GM19035 (cell line): ENCODE data around the gene BACH1.
"Not testable (repeated sequence)": the region's sequence is repeated elsewhere in the genome, so short reads cannot be mapped to it uniquely, and the experiment has no call there.

Source experiments
- ATAC-seq: cut with Tn5 transposase; IDR thresholded peaks from one replicate; pipeline ENCODE4 v1.9.1; 2021; ENCODE audit not compliant: unreplicated experiment

BACH1 gene

GRCh38 chr21:29298348-29299045 is at the start of gene BACH1:
BACH1 (plus strand) TSS chr21:29298922; CDS start chr21:29321281, 22,359 bp downstream.
- peak; percentile 55 for ATAC-seq

GRCh38 chr21:29249289-29249688 is 49.4 kb upstream of the BACH1 start:
- not testable (repeated sequence) for ATAC-seq

DNA sequence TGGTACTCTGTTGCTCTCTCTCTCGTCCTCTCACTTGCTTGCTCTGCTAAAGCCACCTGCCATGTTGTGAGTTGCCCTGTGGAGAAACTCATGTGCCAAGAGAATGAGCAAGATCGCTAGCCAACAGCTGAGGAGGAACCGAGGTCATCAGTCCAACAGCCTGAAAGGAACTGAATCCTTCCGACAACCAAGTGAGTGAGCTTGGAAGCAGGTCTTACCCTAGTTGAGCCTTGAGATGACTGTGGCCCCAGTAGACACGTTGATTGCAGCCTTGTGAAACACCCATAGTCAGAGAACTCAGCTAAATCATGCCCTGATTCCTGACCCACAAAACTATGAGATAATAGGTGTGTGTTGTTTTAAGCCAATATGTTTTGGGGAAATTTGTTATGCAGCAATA is 48.1 kb upstream of the BACH1 start:
- no peak for ATAC-seq

DNA sequence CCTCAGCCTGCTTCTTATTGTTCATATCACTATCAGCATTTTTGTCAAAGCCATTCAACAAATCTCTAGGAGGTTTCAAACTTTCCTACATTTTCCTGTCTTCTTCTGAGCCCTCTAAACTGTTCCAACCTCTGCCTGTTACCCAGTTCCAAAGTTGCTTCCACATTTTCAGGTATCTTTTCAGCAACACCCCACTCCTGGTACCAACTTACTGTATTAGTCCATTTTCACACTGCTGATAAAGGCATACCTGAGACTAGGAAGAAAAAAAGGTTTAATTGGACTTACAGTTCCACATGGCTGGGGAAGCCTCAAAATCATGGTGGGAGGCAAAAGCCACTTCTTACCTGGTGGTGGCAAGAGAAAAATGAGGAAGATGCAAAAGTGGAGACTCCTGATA is 44.9 kb upstream of the BACH1 start:
- ATAC-seq, result not testable (repeated sequence)

- no peak for ATAC-seq
These were observed 44.2 kb upstream of the BACH1 start for GRCh38 chr21:29254550-29254949.

DNA sequence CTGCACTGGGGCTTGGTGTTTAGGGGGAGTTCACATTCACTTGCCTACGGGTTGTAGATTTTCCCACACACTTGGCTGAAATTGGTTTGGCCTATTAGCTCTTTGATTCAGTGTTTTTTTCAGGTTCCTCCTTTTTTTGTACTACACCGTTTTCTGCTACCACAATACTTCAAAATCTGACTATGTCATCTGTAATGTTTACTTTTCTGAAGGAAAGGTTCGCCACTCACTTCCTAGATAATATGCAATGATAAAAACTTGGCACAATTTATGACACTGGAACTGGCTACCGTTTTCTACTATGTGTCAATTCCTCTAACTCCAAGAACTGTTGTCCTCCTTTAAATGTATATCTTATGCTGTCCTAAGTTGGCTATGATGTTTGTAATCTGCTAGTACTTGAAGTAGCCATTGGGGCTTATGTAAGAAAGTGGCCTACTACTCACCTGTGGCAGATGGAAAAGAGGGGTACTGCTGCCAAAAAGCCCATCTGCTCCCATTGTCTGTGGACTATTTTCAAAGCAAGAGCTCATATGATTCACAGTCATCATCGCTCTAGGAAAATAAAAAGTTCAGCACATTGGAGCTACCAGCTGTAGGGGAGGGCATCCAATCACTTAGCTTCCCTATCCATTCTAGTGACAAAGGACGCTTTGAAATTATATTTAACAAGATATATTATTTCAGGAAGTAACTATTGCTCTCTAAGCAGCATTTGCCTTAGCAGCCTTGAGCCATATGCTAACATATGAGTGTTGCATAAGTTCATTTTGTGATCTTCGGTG is 42.4 kb upstream of the BACH1 start:
- no peak for ATAC-seq

- no peak for ATAC-seq
These were observed 41.0 kb upstream of the BACH1 start for GRCh38 chr21:29257701-29258100.

DNA sequence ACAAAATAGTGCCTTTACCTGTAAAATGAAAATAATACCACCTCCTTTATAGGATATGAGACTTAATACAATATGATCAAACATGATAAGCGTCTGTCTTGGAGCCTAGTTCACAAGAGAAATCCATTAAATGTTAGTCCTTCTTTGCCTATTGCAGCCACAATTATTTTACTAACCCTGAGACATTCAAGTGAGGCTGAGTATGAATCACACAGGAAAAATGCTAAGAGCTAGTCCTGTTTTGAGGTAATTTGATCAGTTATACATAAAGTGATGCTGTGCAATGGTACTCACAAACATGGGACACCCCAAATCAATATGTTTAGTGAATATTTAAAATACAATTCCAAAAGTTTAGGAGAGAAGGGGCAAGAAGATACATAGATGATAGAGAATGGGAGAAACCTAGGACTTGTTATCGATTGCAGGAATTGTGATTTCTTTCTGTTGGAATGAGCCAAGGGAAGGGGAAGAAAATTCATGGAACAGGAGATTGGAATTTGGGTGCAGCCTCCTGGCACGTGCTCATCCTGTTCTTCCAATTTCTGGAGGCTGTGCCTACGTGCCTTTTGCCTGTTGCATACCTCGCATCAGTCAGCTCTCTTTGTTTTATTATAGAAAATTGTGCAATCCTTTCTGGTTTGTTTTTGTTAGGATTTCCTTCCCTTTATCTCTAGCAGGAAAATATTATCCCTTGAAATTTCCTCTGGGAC is 39.9 kb upstream of the BACH1 start:
- ATAC-seq, result no peak

DNA sequence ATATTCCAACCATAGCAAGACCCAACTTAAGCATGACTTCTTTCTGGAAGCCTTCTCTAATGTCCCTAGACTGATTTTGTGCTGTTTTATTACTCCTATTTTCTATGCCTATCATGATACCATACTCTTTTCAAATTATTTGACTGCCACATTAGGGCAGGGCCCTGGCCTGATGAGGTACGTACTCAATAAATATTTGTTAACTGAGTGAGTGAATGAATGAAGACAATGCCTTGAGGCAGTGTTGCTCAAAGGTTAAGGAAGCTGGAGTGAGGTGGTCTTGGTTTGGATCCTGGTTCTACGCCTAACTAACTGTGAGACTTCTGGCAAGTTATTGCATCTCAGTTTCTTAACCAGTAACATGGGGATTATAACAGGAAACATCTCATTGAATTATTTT is 38.3 kb upstream of the BACH1 start:
- ATAC-seq, result no peak

- ATAC-seq, result no peak
These were observed 36.9 kb upstream of the BACH1 start for GRCh38 chr21:29261555-29262540.

- no peak for ATAC-seq
These were observed 34.0 kb upstream of the BACH1 start for GRCh38 chr21:29264721-29265120.

DNA sequence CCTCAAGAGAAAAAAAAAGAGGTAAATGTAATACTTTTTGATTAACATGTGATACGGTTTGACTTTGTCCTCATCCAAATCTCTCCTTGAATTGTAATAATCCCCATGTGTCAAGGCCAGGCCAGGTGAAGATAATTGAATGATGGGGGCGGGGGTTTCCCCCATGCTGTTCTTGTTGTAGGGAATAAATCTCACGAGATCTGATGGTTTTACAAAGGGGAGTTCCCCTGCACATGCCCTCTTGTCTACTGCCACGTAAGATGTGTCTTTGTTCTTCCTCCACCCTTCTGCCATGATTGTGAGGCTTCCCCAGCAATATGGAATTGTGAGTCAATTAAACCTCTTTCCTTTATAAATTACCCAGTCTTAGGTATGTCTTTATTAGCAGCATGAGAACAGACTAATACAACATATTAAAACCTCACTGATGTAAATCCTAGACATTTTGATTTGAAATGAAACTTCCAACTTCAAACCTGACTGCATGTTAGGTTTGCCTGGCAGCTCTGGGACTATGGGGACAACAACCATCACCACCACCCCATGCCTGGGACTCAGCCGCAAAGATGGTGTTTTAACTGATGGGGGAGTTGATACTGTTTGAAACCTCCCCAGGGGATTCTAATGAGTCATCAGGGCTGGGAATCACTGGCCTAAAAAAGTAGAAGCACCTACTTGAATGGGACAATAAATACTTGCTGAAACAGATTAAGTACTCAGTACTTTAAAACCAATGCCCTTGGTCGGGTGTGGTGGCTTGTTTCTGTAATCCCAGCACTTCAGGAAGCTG is 32.8 kb upstream of the BACH1 start:
- ATAC-seq, result peak; percentile 61

DNA sequence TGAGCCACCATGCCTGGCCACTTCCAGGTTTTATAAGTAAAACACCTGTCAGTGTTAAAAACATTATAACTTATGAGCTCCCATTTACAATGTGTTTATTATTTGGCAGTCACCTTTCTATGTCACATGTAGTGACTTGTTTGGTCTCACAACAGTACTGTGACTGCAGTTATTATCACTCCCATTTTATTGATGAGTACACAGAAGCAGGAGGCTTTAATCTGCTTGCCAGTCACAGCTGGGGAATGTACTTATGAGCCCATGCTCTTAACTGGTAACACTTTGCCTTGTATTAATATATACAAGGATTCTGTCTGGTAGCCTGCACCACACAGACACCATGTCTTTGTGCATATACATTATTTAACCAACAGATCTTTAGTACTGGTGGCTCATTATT is 31.1 kb upstream of the BACH1 start:
- ATAC-seq, result no peak

DNA sequence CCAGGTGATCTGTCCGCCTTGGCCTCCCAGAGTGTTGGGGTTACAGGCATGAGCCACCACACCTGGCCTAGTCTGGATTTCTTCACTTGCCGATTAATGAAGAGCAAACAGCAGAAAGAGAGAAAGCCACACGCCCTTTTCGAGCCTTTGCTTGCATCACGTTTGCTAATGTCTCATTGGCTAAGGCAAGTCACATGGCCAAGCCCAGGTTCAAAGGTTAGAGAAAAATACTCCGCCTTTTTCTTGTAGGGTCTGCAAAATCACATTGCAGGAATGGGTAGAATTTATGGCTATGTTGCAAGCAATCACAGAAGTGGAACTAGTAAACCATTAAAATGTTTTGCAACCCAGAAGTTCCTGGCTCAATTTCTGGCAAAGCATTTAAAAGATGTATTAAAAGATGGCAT is 26.8 kb upstream of the BACH1 start:
- ATAC-seq, result no peak

DNA sequence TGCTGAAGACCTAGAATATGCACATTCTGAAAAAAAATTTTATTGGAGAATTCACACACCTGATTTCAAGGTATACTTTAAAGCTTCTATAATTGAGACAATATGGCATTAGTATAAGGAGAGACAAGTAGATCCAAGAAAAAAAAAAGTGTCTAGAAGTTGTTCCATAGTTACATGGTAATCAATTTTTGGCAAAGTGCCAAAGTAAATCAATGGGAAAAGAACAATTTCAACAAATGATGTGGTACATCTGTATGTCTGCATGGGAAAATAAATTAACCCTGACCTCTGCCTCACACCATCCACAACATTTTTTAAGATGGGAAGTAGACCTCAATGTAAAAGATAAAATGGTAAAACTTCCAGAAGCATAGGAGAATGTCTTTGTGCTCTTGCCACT is 21.3 kb upstream of the BACH1 start:
- ATAC-seq, result no peak

- no peak for ATAC-seq
These were observed 19.2 kb upstream of the BACH1 start for GRCh38 chr21:29279558-29279957.

DNA sequence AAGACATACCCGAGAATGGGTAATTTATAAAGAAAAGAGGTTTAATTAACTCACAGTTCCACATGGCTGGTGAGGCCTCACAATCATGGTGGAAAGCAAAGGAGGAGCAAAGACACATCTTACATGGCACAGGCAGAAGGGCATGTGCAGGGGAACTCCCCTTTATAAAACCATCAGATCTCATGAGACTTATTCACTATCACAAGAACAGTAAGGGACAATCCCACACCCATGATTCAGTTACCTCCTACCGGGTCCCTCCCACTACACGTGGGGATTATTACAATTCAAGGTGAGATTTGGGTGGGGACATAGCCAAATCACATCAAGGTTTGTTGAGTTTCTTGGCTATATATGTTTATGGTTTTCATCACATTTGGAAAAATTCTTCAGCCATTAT is 16.9 kb upstream of the BACH1 start:
- ATAC-seq, result not testable (repeated sequence)

- peak; percentile 60 for ATAC-seq
These were observed 11.3 kb upstream of the BACH1 start for GRCh38 chr21:29287383-29287782.

- ATAC-seq, result no peak
These were observed 10.5 kb upstream of the BACH1 start for GRCh38 chr21:29288239-29288638.

DNA sequence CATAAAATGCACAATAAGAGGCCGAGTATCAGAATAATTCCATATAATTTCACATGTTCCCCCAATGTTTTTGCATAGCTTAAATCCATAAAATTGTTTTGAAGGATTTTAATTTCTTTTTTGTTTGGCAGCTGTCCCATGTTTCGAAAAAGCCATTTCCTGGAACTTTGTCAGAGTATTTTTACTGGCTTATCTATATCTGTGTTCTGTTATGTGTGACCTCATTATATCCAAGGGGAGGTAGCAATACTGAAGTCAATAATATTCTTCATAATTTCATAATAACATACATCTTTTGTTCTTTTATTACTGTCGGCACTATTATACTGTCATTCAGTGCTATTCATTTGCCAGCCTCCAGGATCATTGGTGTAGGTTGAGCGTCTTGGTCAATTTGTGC is 9.4 kb upstream of the BACH1 start:
- ATAC-seq, result no peak
